GM19467 (cell line): Measurements from ENCODE around the gene MAGI2.
"Not testable (repeated sequence)": the region's sequence is repeated elsewhere in the genome, so short reads cannot be mapped to it uniquely, and the experiment has no call there.

Experiments used
- ATAC-seq: cut with Tn5 transposase; IDR thresholded peaks from one replicate; pipeline ENCODE4 v1.9.1; 2021; ENCODE audit warnings: mild to moderate bottlenecking, moderate library complexity; ENCODE audit not compliant: unreplicated experiment

Gene MAGI2

GRCh38 chr7:78265486-78265885 lies 1188.0 kb downstream of the MAGI2 start:
- no peak for ATAC-seq

- no peak for ATAC-seq
Observed at GRCh38 chr7:78265071-78265470, 1188.4 kb downstream of the MAGI2 start.

- no peak for ATAC-seq
Observed at GRCh38 chr7:78264105-78264504, 1189.4 kb downstream of the MAGI2 start.

- no peak for ATAC-seq
Observed at GRCh38 chr7:78261739-78262138, 1191.7 kb downstream of the MAGI2 start.

- no peak for ATAC-seq
Observed at GRCh38 chr7:78261302-78261701, 1192.2 kb downstream of the MAGI2 start.

GRCh38 chr7:78260826-78261225 lies 1192.6 kb downstream of the MAGI2 start:
- no peak for ATAC-seq

GRCh38 chr7:78254726-78255055 lies 1198.8 kb downstream of the MAGI2 start:
- ATAC-seq = no peak

GRCh38 chr7:78253850-78254725 lies 1199.4 kb downstream of the MAGI2 start:
- no peak for ATAC-seq

GRCh38 chr7:78248867-78249266 lies 1204.6 kb downstream of the MAGI2 start:
- ATAC-seq = no peak

- ATAC-seq = no peak
Observed at GRCh38 chr7:78247910-78248689, 1205.4 kb downstream of the MAGI2 start.

GRCh38 chr7:78240179-78240578 lies 1213.3 kb downstream of the MAGI2 start:
- ATAC-seq = not testable (repeated sequence)

- no peak for ATAC-seq
Observed at GRCh38 chr7:78234634-78235033, 1218.8 kb downstream of the MAGI2 start.

- no peak for ATAC-seq
Observed at GRCh38 chr7:78232806-78233205, 1220.7 kb downstream of the MAGI2 start.

- no peak for ATAC-seq
Observed at GRCh38 chr7:78226059-78226719, 1227.3 kb downstream of the MAGI2 start.

GRCh38 chr7:78225534-78225933 lies 1227.9 kb downstream of the MAGI2 start:
- no peak for ATAC-seq

- ATAC-seq = no peak
Observed at GRCh38 chr7:78224923-78225322, 1228.5 kb downstream of the MAGI2 start.

GRCh38 chr7:78223598-78223997 lies 1229.9 kb downstream of the MAGI2 start:
- ATAC-seq = no peak

GRCh38 chr7:78222001-78222751 lies 1231.3 kb downstream of the MAGI2 start:
- ATAC-seq = no peak

GRCh38 chr7:78220754-78221153 lies 1232.7 kb downstream of the MAGI2 start:
- no peak for ATAC-seq

- no peak for ATAC-seq
Observed at GRCh38 chr7:78218876-78219275, 1234.6 kb downstream of the MAGI2 start.

- ATAC-seq = no peak
Observed at GRCh38 chr7:78218051-78218450, 1235.4 kb downstream of the MAGI2 start.
